Measurements from ENCODE around the gene CA9. TPM values are rescaled to one million over a fixed set of nuclear protein-coding genes. Genes with fewer than 3 reads are reported as not detected.

The CA9 gene
- total and polyA plus RNA-seq, 9 of the 15 experiments (the other 6 are each of a cell fraction or from before 2014, with no cell fraction given), result 0.15 to 10.6 (median 0.60) TPM; not detected in 4

- TF ChIP-seq E2F3 (CRISPR knock-in tag; IDR thresholded peaks at IDR 0.05) (no peak), RREB1 (CRISPR knock-in tag; IDR thresholded peaks at IDR 0.05) (no peak), NCOA6 (IDR thresholded peaks at IDR 0.05) (no peak), ERF (CRISPR knock-in tag; IDR thresholded peaks at IDR 0.05) (no peak), XRCC3 (IDR thresholded peaks at IDR 0.05) (no peak), ZNF253 (CRISPR knock-in tag; conservative IDR thresholded peaks at IDR 0.05) (no peak), CCAR2 (IDR thresholded peaks at IDR 0.05; ENCODE audit: low read depth, low read length) (no peak), SMAD4 (CRISPR knock-in tag; conservative IDR thresholded peaks at IDR 0.05) (0 out of 2 replicates have a peak, but pooled peaks have one; percentile 17), U2AF1 (optimal IDR thresholded peaks at IDR 0.05; ENCODE audit: low read depth, low read length) (no peak), RBBP5 (IDR thresholded peaks at IDR 0.05; ENCODE audit: borderline replicate concordance, insufficient read depth, low read length, poor library complexity, severe bottlenecking) (no peak), NRF1 (conservative IDR thresholded peaks at IDR 0.05 in 1 of 2, IDR thresholded peaks at IDR 0.05 in 1 of 2) (no peak), STAT5A (IDR thresholded peaks at IDR 0.05; ENCODE audit: borderline replicate concordance, low read length) (no peak; the same call in 1 of the 2 replicates), POLR3G (IDR thresholded peaks at IDR 0.05; ENCODE audit: extremely low read depth, insufficient read length, insufficient replicate concordance) (peak; percentile 30), ZNF431 (CRISPR knock-in tag; IDR thresholded peaks at IDR 0.05) (no peak), ETS2 (tag; IDR thresholded peaks at IDR 0.05; ENCODE audit: borderline replicate concordance, poor library complexity, severe bottlenecking) (no peak), ZNF347 (CRISPR knock-in tag; IDR thresholded peaks at IDR 0.05; ENCODE audit: low read depth) (no peak), MAFK (IDR thresholded peaks at IDR 0.05; ENCODE audit: low read length) (no peak), KDM2B (CRISPR knock-in tag; IDR thresholded peaks at IDR 0.05) (no peak), MLLT1 (IDR thresholded peaks at IDR 0.05) (0 out of 4 replicates have a peak, but pooled peaks of 1 of the 2 experiments have one; percentile 31), ZBTB49 (CRISPR knock-in tag; IDR thresholded peaks at IDR 0.05; ENCODE audit: borderline replicate concordance) (no peak)
These were observed 16.1 kb upstream of the CA9 start, which contains the start of gene RMRP (continued) for GRCh38 chr9:35657546-35658136.

All from K562 (cell line).